Measurements from ENCODE around the gene TIAM2. TPM values are rescaled to one million over a fixed set of nuclear protein-coding genes. Genes with fewer than 3 reads are reported as not detected.

The TIAM2 gene
- total RNA-seq, 1 donor from 2014 or later = 6.2 TPM

GRCh38 chr6:155232848-155233247 lies 237.7 kb downstream of the TIAM2 start:
- Histone ChIP-seq H3K27me3 (no peaks in the 10 kb centered on the region), H3K36me3 (no peaks in the 10 kb centered on the region), H3K9me3 (no peaks in the 10 kb centered on the region), H3K27ac (no peak overlapping the region), H3K4me1 (no peaks in the 10 kb centered on the region), H3K4me3 (no peak overlapping the region)
- no peak for TF ChIP-seq CTCF (IDR thresholded peaks at IDR 0.05)
- ATAC-seq = no peak
- intact Hi-C loops (cut with DNase I) = no loop called here
- no peak for DNase-seq

GRCh38 chr6:155234167-155234566 lies 239.1 kb downstream of the TIAM2 start:
- ATAC-seq (no peak), DNase-seq (no peak)
- H3K9me3 ChIP-seq = no peaks in the 10 kb centered on the region
- H3K36me3 ChIP-seq = no peaks in the 10 kb centered on the region
- no peaks in the 10 kb centered on the region for H3K27me3 ChIP-seq
- no peak for TF ChIP-seq CTCF (IDR thresholded peaks at IDR 0.05)
- no peak overlapping the region for H3K4me3 ChIP-seq
- H3K27ac ChIP-seq = no peak overlapping the region
- intact Hi-C loops (cut with DNase I) = no loop called here
- H3K4me1 ChIP-seq = no peaks in the 10 kb centered on the region

GRCh38 chr6:155234687-155235086 lies 239.6 kb downstream of the TIAM2 start:
- Histone ChIP-seq H3K4me3 (no peak overlapping the region), H3K36me3 (no peaks in the 10 kb centered on the region), H3K27ac (no peak overlapping the region), H3K4me1 (no peaks in the 10 kb centered on the region), H3K27me3 (no peaks in the 10 kb centered on the region), H3K9me3 (no peaks in the 10 kb centered on the region)
- DNase-seq (no peak), ATAC-seq (no peak)
- intact Hi-C loops (cut with DNase I) = no loop called here
- TF ChIP-seq CTCF (IDR thresholded peaks at IDR 0.05) = no peak

GRCh38 chr6:155235087-155235486 lies 240.0 kb downstream of the TIAM2 start:
- Histone ChIP-seq H3K36me3 (no peaks in the 10 kb centered on the region), H3K9me3 (no peaks in the 10 kb centered on the region), H3K4me3 (no peak overlapping the region), H3K27me3 (no peaks in the 10 kb centered on the region), H3K4me1 (no peaks in the 10 kb centered on the region), H3K27ac (no peak overlapping the region)
- intact Hi-C loops (cut with DNase I) = no loop called here
- TF ChIP-seq CTCF (IDR thresholded peaks at IDR 0.05) = no peak
- no peak for DNase-seq
- ATAC-seq = no peak

DNA sequence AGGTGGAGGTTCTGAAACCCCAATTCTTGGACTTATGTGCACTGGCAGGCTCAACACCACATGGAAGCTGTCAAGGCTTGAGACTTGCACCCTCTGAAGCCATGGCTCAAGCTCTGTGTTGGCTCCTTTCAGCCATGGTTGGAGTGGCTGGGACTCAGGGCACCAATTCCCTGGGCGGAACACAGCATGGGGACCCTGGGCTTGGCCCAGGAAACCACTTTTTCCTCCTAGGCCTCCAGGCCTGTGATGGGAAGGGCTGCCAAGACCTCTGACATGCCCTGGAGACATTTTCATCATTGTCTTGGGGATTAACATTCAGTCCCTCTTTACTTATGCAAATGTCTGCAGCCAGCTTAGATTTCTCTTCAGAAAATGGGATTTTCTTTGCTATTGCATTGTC lies 242.5 kb downstream of the TIAM2 start:
- H3K4me1 ChIP-seq = no peaks in the 10 kb centered on the region
- intact Hi-C loops (cut with DNase I) = no loop called here
- no peaks in the 10 kb centered on the region for H3K27me3 ChIP-seq
- H3K9me3 ChIP-seq = no peaks in the 10 kb centered on the region
- no peaks in the 10 kb centered on the region for H3K36me3 ChIP-seq
- no peak overlapping the region for H3K27ac ChIP-seq
- TF ChIP-seq CTCF (IDR thresholded peaks at IDR 0.05) = no peak
- ATAC-seq (no peak), DNase-seq (no peak)
- no peak overlapping the region for H3K4me3 ChIP-seq

DNA sequence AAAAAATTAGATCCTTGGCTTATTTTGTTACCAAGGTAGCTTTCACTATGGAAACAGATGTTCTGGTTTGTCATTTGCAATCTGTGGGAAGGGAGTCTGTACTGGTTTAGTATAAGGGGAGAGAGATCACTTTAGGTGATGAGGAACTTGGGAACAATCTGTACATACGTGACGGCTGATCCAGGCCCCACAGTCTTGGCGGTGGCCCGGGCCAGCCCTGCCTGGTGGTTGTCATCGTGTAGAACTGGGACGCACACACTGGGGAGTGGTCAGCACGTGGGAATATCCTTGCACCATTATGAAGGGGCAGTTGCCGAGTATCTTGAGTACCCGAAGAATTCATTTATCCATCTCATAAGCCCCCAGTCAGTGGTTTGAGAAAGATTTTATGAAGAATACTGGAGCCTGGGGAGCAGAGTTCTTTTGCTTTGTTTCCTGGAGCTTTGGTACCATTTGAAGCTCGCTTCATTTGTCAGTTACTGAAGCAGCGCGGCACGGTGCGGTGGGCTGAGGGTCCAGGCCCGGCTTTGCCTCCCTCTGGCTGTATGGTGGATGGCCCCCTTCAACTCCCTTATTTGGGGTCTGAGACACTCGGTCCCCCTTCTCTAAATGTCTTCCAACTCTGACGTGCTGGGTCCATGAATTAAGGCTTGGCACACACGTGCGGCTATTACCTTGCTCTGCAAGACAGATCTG lies 245.9 kb downstream of the TIAM2 start:
- intact Hi-C loops (cut with DNase I) = no loop called here

More for the DNA sequence above, 245.9 kb downstream of the TIAM2 start:
- Histone ChIP-seq H3K4me3 (no peak overlapping the region), H3K4me1 (peaks cover 3% of the 10 kb centered on the region), H3K36me3 (no peaks in the 10 kb centered on the region), H3K9me3 (no peaks in the 10 kb centered on the region), H3K27me3 (no peaks in the 10 kb centered on the region), H3K27ac (no peak overlapping the region)
- DNase-seq = no peak
- TF ChIP-seq CTCF (IDR thresholded peaks at IDR 0.05) = no peak
- ATAC-seq = no peak
